Vagina (tissue), 2 donors: ENCODE results near the gene ITGA11.

Experiments
- CTCF ChIP-seq, 3 experiments: fragments of 450-650 bp in 2 of 3; fragments of 200-600 bp in 1 of 3; sonication (generic) in 1 of 3; IDR thresholded peaks; one replicate each; pipeline ENCODE4 v1.5.1; 2017 to 2019; ENCODE audit warnings: antibody characterized with exemption in 3 of 3, mild to moderate bottlenecking in 2 of 3, moderate library complexity in 2 of 3
- POLR2A ChIP-seq, 2 donors: fragments of 450-650 bp; IDR thresholded peaks; one replicate each; pipeline ENCODE4 v1.6.1; 2017; ENCODE audit warnings: antibody characterized with exemption in 2 of 2, mild to moderate bottlenecking in 2 of 2, moderate library complexity in 2 of 2

- no peak for TF ChIP-seq CTCF (IDR thresholded peaks at IDR 0.05)
- no peak for TF ChIP-seq POLR2A (IDR thresholded peaks at IDR 0.05)
Measured at GRCh38 chr15:68379759-68380290, 52.1 kb downstream of the ITGA11 start.
